NT2/D1 (cell line): ENCODE data around the gene NLK.
"Not testable (repeated sequence)": the region's sequence is repeated elsewhere in the genome, so short reads cannot be mapped to it uniquely, and the experiment has no call there.

ENCODE experiments used
- DNase-seq: peaks from one replicate; pipeline ENCODE4 v3.0.0-alpha.2; 2011; ENCODE audit warnings: low read depth, low spot score
- H3K27me3 ChIP-seq: 2 replicates; pipeline ENCODE4 v1.6.0; 2011; ENCODE audit warnings: mild to moderate bottlenecking; ENCODE audit not compliant: insufficient read length, insufficient read depth
- H3K36me3 ChIP-seq: 2 replicates; pipeline ENCODE4 v1.6.1; 2011; ENCODE audit warnings: mild to moderate bottlenecking, low read length, mixed read lengths; ENCODE audit not compliant: insufficient read depth, insufficient read length
- H3K4me1 ChIP-seq: 2 replicates; pipeline ENCODE4 v1.5.1; 2011; ENCODE audit not compliant: insufficient read depth, insufficient read length
- H3K4me3 ChIP-seq: 2 replicates; pipeline ENCODE4 v1.5.1; 2011; ENCODE audit warnings: low read depth; ENCODE audit not compliant: insufficient read length
- H3K9ac ChIP-seq: 2 replicates; pipeline ENCODE4 v1.6.0; 2011; ENCODE audit warnings: low read depth; ENCODE audit not compliant: insufficient read length
- H3K9me3 ChIP-seq: 2 replicates; pipeline ENCODE4 v1.5.1; 2011; ENCODE audit warnings: mild to moderate bottlenecking, low read length; ENCODE audit not compliant: insufficient read depth
- SUZ12 ChIP-seq: IDR thresholded peaks from 2 replicates; pipeline ENCODE4 v1.6.1; 2011; ENCODE audit not compliant: insufficient read length, insufficient read depth; ENCODE audit errors: extremely low read depth
- YY1 ChIP-seq: IDR thresholded peaks from 2 replicates; pipeline ENCODE4 v1.6.1; 2011; ENCODE audit not compliant: insufficient read length, insufficient read depth
- ZNF274 ChIP-seq: IDR thresholded peaks from 2 replicates; pipeline ENCODE4 v1.6.1; 2011; ENCODE audit warnings: mild to moderate bottlenecking, low read depth, low read length

The NLK gene

GRCh38 chr17:28211811-28212210 lies 169.3 kb downstream of the NLK start:
- Histone ChIP-seq H3K36me3 (no peaks in the 10 kb centered on the region), H3K9me3 (peaks cover 13% of the 10 kb centered on the region; the same call in 1 of the 2 replicates), H3K27me3 (no peaks in the 10 kb centered on the region), H3K9ac (no peak overlapping the region), H3K4me3 (no peak overlapping the region), H3K4me1 (peaks cover 3% of the 10 kb centered on the region)
- TF ChIP-seq ZNF274 (no peak), YY1 (no peak), SUZ12 (no peak)
- no peak for DNase-seq

- H3K4me1 ChIP-seq, DNase-seq, H3K27me3 ChIP-seq, H3K9ac ChIP-seq, H3K36me3 ChIP-seq, H3K4me3 ChIP-seq: not testable (repeated sequence)
- H3K9me3 ChIP-seq, result peaks cover 13% of the 10 kb centered on the region; the same call in 1 of the 2 replicates
These were observed 171.1 kb downstream of the NLK start for GRCh38 chr17:28213578-28213977.

DNA sequence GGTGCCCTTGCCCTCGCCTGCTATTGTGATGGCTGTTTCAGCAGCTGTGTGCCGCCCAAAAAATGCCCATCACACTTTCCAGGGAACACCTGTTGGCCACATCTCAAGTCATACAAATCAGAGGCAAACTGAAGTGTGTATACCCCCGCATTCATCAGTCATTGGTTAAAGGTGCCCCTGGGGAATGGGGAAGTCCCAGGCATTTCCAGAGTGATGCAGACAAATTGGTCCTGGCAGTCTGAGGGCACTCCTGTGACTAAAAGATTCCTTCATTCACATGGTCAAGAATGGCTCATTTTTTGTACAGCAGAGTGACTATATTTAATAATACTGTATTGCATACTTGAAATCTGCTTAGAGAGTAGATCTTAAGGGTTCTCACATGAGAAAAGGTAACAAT lies 173.6 kb downstream of the NLK start:
- Histone ChIP-seq H3K27me3 (no peaks in the 10 kb centered on the region), H3K36me3 (no peaks in the 10 kb centered on the region), H3K9ac (no peak overlapping the region), H3K4me1 (peaks cover 3% of the 10 kb centered on the region), H3K4me3 (no peak overlapping the region), H3K9me3 (peaks cover 9% of the 10 kb centered on the region; the same call in 1 of the 2 replicates)
- TF ChIP-seq YY1 (no peak), SUZ12 (no peak), ZNF274 (no peak)
- DNase-seq, result no peak

- Histone ChIP-seq H3K9ac (no peak overlapping the region), H3K4me3 (no peak overlapping the region), H3K9me3 (peaks cover 9% of the 10 kb centered on the region; the same call in 1 of the 2 replicates), H3K4me1 (peaks cover 3% of the 10 kb centered on the region), H3K36me3 (no peaks in the 10 kb centered on the region), H3K27me3 (no peaks in the 10 kb centered on the region)
- TF ChIP-seq SUZ12 (no peak), YY1 (no peak), ZNF274 (no peak)
- DNase-seq, result no peak
These were observed 174.1 kb downstream of the NLK start for GRCh38 chr17:28216528-28216927.

- no peaks in the 10 kb centered on the region for H3K27me3 ChIP-seq
- no peak for DNase-seq
- no peak for TF ChIP-seq ZNF274
- TF ChIP-seq YY1, result no peak
- no peak for TF ChIP-seq SUZ12
- H3K9ac ChIP-seq, result no peak overlapping the region
- no peak overlapping the region for H3K4me3 ChIP-seq
- H3K4me1 ChIP-seq, result no peaks in the 10 kb centered on the region
- H3K9me3 ChIP-seq, result peaks cover 15% of the 10 kb centered on the region; the same call in 1 of the 2 replicates
- H3K36me3 ChIP-seq, result no peaks in the 10 kb centered on the region
These were observed 177.3 kb downstream of the NLK start for GRCh38 chr17:28219771-28220170.

DNA sequence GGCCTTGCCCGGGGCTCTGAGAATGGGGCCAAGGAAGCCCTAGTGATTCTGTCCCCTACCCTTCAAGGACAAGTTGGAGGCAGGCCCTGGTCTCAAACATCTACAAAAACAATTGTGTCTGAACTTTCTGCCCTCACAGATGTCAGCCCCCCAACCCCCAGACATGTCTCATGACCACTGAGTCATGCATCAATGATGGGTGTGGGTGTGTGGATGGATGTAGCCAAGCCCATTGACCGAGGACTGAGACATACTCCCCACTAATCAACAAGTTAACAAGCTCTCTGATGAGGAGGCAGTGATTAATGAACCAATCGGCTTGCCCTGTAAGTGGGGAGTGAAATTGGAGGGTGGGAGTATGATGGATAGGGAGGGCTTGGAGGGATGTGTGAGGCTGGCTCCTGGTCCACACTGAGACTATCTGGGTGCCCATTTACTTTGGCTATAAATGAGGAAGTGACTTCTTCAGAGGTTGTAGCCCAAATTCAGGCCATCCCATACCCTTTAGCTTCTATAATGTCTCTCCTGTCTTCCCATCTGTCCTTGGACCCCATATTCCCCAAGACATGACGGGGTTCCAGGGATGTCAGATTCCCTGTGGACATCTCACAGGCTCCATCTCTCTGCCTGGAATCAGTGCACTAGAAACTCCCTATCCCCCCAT lies 179.4 kb downstream of the NLK start:
- H3K9ac ChIP-seq, result no peak overlapping the region
- peaks cover 19% of the 10 kb centered on the region; the same call in 1 of the 2 replicates for H3K9me3 ChIP-seq
- no peak overlapping the region for H3K4me3 ChIP-seq
- TF ChIP-seq SUZ12 (no peak), YY1 (no peak), ZNF274 (no peak)
- peaks cover 2% of the 10 kb centered on the region for H3K4me1 ChIP-seq
- H3K36me3 ChIP-seq, result no peaks in the 10 kb centered on the region
- DNase-seq, result no peak
- no peaks in the 10 kb centered on the region for H3K27me3 ChIP-seq

- H3K9ac ChIP-seq, result no peak overlapping the region
- no peaks in the 10 kb centered on the region for H3K36me3 ChIP-seq
- no peak overlapping the region for H3K4me3 ChIP-seq
- H3K27me3 ChIP-seq, result no peaks in the 10 kb centered on the region
- no peak for DNase-seq
- H3K9me3 ChIP-seq, result peaks cover 19% of the 10 kb centered on the region; the same call in 1 of the 2 replicates
- peaks cover 17% of the 10 kb centered on the region for H3K4me1 ChIP-seq
- TF ChIP-seq ZNF274 (no peak), SUZ12 (no peak)
These were observed 182.8 kb downstream of the NLK start for GRCh38 chr17:28225271-28225670.

DNA sequence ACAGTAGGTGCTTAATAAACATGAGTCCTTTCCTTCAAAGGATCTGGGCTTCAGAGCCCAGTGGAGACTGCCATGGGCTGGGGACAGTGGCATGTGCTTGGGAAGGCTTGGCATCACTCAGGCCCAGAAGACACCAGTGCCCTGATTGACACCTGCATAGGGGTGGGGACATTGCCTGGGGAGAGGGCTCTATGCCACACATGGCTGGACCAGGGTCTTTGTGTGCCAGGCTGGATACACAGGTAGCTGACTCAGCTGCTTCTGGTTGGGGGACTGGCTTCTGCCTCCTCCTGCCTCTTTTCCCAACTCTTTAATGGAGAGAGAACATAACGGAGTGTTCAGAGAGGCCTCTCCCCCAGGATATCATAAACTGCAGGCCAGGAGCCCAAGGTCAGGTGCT lies 183.4 kb downstream of the NLK start:
- DNase-seq, result no peak
- no peak overlapping the region for H3K4me3 ChIP-seq
- no peaks in the 10 kb centered on the region for H3K36me3 ChIP-seq
- TF ChIP-seq SUZ12, result no peak
- no peak for TF ChIP-seq YY1
- no peak for TF ChIP-seq ZNF274
- H3K9me3 ChIP-seq, result peaks cover 19% of the 10 kb centered on the region; the same call in 1 of the 2 replicates
- H3K4me1 ChIP-seq, result peaks cover 17% of the 10 kb centered on the region
- no peak overlapping the region for H3K9ac ChIP-seq
- H3K27me3 ChIP-seq, result no peaks in the 10 kb centered on the region
